Neural cell (in vitro differentiated cells): ENCODE data around the gene WDR59. TPM values are rescaled to one million over a fixed set of nuclear protein-coding genes. Genes with fewer than 3 reads are reported as not detected.
"Not testable (repeated sequence)": the region's sequence is repeated elsewhere in the genome, so short reads cannot be mapped to it uniquely, and the experiment has no call there.

Experiments
- H2AFZ ChIP-seq: fragments of 200-600, 300-800 bp; sonication (generic), shearing (Covaris generic); 2 replicates; pipeline ENCODE4 v1.6.0; 2014; ENCODE audit warnings: low read depth, mild to moderate bottlenecking, antibody characterized with exemption, low read length, moderate library complexity
- H3F3A ChIP-seq: fragments of 200-600 bp; shearing (Covaris generic); 2 replicates; pipeline ENCODE4 v1.6.1; 2016; ENCODE audit warnings: mild to moderate bottlenecking, moderate library complexity, mixed read lengths, antibody characterized with exemption, low read length; ENCODE audit not compliant: insufficient read depth, poor library complexity, severe bottlenecking
- H3K27ac ChIP-seq: fragments of 200-600, 300-800 bp; sonication (generic), shearing (Covaris generic); 2 replicates; pipeline ENCODE4 v1.5.1; 2014; ENCODE audit warnings: mild to moderate bottlenecking, low read length, moderate library complexity
- H3K27me3 ChIP-seq: fragments of 300-800, 200-600 bp; sonication (generic), shearing (Covaris generic); 2 replicates; pipeline ENCODE4 v1.6.0; 2014; ENCODE audit warnings: mild to moderate bottlenecking, low read depth, low read length, moderate library complexity; ENCODE audit not compliant: insufficient read depth
- H3K36me3 ChIP-seq: fragments of 300-800, 200-600 bp; sonication (generic), shearing (Covaris generic); 2 replicates; pipeline ENCODE4 v1.5.1; 2014; ENCODE audit warnings: mild to moderate bottlenecking, antibody characterized with exemption, low read length, moderate library complexity; ENCODE audit not compliant: insufficient read depth
- H3K4me2 ChIP-seq: fragments of 300-800, 200-600 bp; sonication (generic), shearing (Covaris generic); 2 replicates; pipeline ENCODE4 v1.6.0; 2014; ENCODE audit warnings: mild to moderate bottlenecking, low read length
- H3K4me3 ChIP-seq: fragments of 300-800, 200-600 bp; sonication (generic), shearing (Covaris generic); 2 replicates; pipeline ENCODE4 v1.5.1; 2014; ENCODE audit warnings: mild to moderate bottlenecking, low read length, moderate library complexity
- H3K79me2 ChIP-seq: fragments of 200-600 bp; shearing (Covaris generic); replicated peaks from 2 replicates; pipeline ENCODE4 v1.6.0; 2014; ENCODE audit warnings: mild to moderate bottlenecking, low read length, moderate library complexity; ENCODE audit not compliant: insufficient read depth
- H3K9ac ChIP-seq: fragments of 300-800, 200-600 bp; sonication (generic), shearing (Covaris generic); 2 replicates; pipeline ENCODE4 v1.6.1; 2016; ENCODE audit warnings: mild to moderate bottlenecking, low read length, mixed read lengths
- H3K9me2 ChIP-seq: fragments of 200-600 bp; shearing (Covaris generic); 2 replicates; pipeline ENCODE4 v1.6.1; 2016; ENCODE audit warnings: mild to moderate bottlenecking, low read length, mixed read lengths; ENCODE audit not compliant: insufficient read depth
- H3K9me3 ChIP-seq: fragments of 200-600, 300-800 bp; sonication (generic), shearing (Covaris generic); 2 replicates; pipeline ENCODE4 v1.6.1; 2016; ENCODE audit warnings: mild to moderate bottlenecking, mixed run types, low read length, moderate library complexity, mixed read lengths
- H4K20me1 ChIP-seq: fragments of 200-600 bp; shearing (Covaris generic); 2 replicates; pipeline ENCODE4 v1.6.1; 2016; ENCODE audit warnings: mild to moderate bottlenecking, mixed run types; ENCODE audit not compliant: insufficient read depth
- EP300 ChIP-seq: fragments of 450-650 bp; conservative IDR thresholded peaks from 2 replicates; pipeline ENCODE4 v1.6.1; 2014; ENCODE audit warnings: antibody characterized with exemption, mild to moderate bottlenecking, moderate library complexity; ENCODE audit not compliant: poor library complexity, severe bottlenecking
- EZH2 ChIP-seq: fragments of 200-600, 300-800 bp; shearing (Covaris generic), sonication (generic); IDR thresholded peaks from 2 replicates; pipeline ENCODE4 v1.6.1; 2014; ENCODE audit warnings: antibody characterized with exemption, low read length, borderline replicate concordance, mild to moderate bottlenecking; ENCODE audit not compliant: insufficient read depth, poor library complexity, severe bottlenecking
- MXI1 ChIP-seq: fragments of 450-650 bp; conservative IDR thresholded peaks from 2 replicates; pipeline ENCODE4 v1.6.1; 2014; ENCODE audit warnings: antibody characterized with exemption, mild to moderate bottlenecking; ENCODE audit not compliant: poor library complexity, severe bottlenecking
- POLR2AphosphoS5 ChIP-seq: IDR thresholded peaks from 2 replicates; pipeline ENCODE4 v1.6.1; 2012
- RAD21 ChIP-seq: fragments of 450-650 bp; conservative IDR thresholded peaks from 2 replicates; pipeline ENCODE4 v1.6.1; 2014; ENCODE audit warnings: antibody characterized with exemption, mild to moderate bottlenecking, moderate library complexity
- SMC3 ChIP-seq: fragments of 450-650 bp; conservative IDR thresholded peaks from 2 replicates; pipeline ENCODE4 v1.6.1; 2014; ENCODE audit warnings: antibody characterized with exemption, mild to moderate bottlenecking, moderate library complexity; ENCODE audit not compliant: poor library complexity
- TAF1 ChIP-seq: IDR thresholded peaks from 2 replicates; pipeline ENCODE4 v1.6.1; 2012; ENCODE audit warnings: low read depth
- polyA plus RNA-seq: library from polyadenylated mRNA; depleted of rRNA; stranded (reverse); fragments of >200 nt; gene quantifications from 2 replicates; pipeline ENCODE4 v1.2.3, GENCODE V29; 2014
- TF ChIP-seq, protein P1 (sequence below): fragments of 450-650 bp; IDR thresholded peaks from 2 replicates; pipeline ENCODE4 v1.5.1; 2014; ENCODE audit warnings: antibody characterized with exemption, mild to moderate bottlenecking, moderate library complexity; ENCODE audit not compliant: poor library complexity, severe bottlenecking
- TF ChIP-seq, protein P2 (sequence below): IDR thresholded peaks from 2 replicates; pipeline ENCODE4 v1.6.1; 2012; ENCODE audit warnings: borderline replicate concordance

WDR59 gene
- polyA plus RNA-seq, 1 donor from 2014 or later = 20.3 TPM

DNA sequence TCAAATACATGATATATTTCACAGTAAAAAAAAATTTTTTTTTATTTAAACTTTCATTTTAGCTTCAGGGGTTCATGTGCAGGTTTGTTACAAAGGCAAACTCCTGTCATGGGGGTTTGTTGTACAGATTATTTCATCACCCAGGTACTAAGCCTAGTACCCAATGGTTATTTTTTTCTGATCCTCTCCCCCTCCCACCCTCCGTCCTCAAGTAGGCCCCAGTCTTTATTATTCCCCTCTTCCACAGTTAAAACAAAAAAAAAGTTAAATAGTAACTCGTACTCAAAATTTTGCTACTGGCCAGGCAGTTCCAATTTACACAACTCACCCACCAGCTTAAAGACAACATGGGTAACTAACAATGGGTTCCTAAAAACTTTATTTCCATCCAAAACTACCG, 63.9 kb downstream of the WDR59 start:
- TF ChIP-seq, protein P1, sequence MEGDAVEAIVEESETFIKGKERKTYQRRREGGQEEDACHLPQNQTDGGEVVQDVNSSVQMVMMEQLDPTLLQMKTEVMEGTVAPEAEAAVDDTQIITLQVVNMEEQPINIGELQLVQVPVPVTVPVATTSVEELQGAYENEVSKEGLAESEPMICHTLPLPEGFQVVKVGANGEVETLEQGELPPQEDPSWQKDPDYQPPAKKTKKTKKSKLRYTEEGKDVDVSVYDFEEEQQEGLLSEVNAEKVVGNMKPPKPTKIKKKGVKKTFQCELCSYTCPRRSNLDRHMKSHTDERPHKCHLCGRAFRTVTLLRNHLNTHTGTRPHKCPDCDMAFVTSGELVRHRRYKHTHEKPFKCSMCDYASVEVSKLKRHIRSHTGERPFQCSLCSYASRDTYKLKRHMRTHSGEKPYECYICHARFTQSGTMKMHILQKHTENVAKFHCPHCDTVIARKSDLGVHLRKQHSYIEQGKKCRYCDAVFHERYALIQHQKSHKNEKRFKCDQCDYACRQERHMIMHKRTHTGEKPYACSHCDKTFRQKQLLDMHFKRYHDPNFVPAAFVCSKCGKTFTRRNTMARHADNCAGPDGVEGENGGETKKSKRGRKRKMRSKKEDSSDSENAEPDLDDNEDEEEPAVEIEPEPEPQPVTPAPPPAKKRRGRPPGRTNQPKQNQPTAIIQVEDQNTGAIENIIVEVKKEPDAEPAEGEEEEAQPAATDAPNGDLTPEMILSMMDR = no peak
- no peak for TF ChIP-seq TAF1
- no peak for TF ChIP-seq EZH2
- TF ChIP-seq MXI1 = no peak
- TF ChIP-seq, protein P2, sequence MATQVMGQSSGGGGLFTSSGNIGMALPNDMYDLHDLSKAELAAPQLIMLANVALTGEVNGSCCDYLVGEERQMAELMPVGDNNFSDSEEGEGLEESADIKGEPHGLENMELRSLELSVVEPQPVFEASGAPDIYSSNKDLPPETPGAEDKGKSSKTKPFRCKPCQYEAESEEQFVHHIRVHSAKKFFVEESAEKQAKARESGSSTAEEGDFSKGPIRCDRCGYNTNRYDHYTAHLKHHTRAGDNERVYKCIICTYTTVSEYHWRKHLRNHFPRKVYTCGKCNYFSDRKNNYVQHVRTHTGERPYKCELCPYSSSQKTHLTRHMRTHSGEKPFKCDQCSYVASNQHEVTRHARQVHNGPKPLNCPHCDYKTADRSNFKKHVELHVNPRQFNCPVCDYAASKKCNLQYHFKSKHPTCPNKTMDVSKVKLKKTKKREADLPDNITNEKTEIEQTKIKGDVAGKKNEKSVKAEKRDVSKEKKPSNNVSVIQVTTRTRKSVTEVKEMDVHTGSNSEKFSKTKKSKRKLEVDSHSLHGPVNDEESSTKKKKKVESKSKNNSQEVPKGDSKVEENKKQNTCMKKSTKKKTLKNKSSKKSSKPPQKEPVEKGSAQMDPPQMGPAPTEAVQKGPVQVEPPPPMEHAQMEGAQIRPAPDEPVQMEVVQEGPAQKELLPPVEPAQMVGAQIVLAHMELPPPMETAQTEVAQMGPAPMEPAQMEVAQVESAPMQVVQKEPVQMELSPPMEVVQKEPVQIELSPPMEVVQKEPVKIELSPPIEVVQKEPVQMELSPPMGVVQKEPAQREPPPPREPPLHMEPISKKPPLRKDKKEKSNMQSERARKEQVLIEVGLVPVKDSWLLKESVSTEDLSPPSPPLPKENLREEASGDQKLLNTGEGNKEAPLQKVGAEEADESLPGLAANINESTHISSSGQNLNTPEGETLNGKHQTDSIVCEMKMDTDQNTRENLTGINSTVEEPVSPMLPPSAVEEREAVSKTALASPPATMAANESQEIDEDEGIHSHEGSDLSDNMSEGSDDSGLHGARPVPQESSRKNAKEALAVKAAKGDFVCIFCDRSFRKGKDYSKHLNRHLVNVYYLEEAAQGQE = no peak
- TF ChIP-seq EP300 = no peak
- no peak for TF ChIP-seq SMC3
- TF ChIP-seq POLR2AphosphoS5 = no peak
- no peak for TF ChIP-seq RAD21
- H3K36me3 ChIP-seq = no peaks in the 10 kb centered on the region
- H3K4me3 ChIP-seq = no peak overlapping the region
- H3K27me3 ChIP-seq = no peaks in the 10 kb centered on the region
- H3K27ac ChIP-seq = no peak overlapping the region
- H3K4me2 ChIP-seq = no peak overlapping the region
- no peak overlapping the region for H3K9ac ChIP-seq
- no peaks in the 10 kb centered on the region for H3K79me2 ChIP-seq
- no peaks in the 10 kb centered on the region for H3K9me2 ChIP-seq
- no peaks in the 10 kb centered on the region for H4K20me1 ChIP-seq
- no peaks in the 10 kb centered on the region for H3F3A ChIP-seq
- H2AFZ ChIP-seq = no peak overlapping the region
- no peaks in the 10 kb centered on the region for H3K9me3 ChIP-seq

DNA sequence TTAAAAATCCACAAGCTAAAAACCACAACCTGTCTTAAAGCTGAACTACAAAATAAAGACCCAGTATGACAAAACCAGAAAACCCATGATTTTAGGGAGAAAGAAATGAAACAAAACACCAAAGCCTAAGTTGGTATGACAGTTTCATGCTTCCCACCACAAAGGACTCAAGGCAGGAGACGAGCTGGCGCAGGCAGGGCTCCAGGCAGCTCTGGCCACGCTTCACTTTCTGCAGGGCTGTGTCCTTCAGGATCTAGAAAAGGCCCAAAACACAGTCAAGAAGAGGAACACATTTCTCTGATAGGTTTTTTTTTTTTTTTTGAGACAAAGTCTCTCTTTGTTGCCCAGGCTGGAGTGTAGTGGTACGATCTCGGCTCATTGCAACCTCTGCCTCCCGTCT, 75.3 kb downstream of the WDR59 start:
- no peak overlapping the region for H3K4me2 ChIP-seq
- no peaks in the 10 kb centered on the region for H3K9me2 ChIP-seq
- no peaks in the 10 kb centered on the region for H3K9me3 ChIP-seq
- H3K27me3 ChIP-seq = no peaks in the 10 kb centered on the region
- no peak overlapping the region for H2AFZ ChIP-seq
- H3F3A ChIP-seq = no peaks in the 10 kb centered on the region
- no peak overlapping the region for H3K9ac ChIP-seq
- no peaks in the 10 kb centered on the region for H4K20me1 ChIP-seq
- TF ChIP-seq EZH2 = no peak
- TF ChIP-seq, protein P1 = no peak
- no peak for TF ChIP-seq EP300
- H3K27ac ChIP-seq = no peak overlapping the region
- no peak overlapping the region for H3K4me3 ChIP-seq
- H3K79me2 ChIP-seq = no peaks in the 10 kb centered on the region
- H3K36me3 ChIP-seq = peaks cover 6% of the 10 kb centered on the region

DNA sequence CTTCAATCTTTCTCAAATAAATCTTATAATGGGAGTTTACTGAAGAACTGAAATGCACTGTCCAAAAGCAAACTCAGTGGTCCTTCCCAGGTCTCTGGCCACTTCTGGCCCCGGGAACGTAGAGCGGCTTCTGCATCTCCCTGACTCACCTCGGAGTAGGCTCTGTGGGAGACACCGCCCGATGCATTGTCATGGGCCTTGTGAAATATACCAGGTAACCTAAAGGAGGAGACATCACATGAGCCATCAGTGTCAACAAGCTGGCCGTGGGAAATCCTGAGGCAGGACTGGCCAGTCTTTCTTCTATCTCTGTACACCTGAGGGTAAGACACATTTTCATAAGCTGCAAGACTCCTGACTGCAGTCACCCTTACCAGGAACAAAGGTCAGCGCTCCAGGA, 76.2 kb downstream of the WDR59 start:
- H3K4me3 ChIP-seq, H3K9me2 ChIP-seq, H4K20me1 ChIP-seq, H2AFZ ChIP-seq, H3K9ac ChIP-seq, H3K36me3 ChIP-seq, H3K27ac ChIP-seq, H3K9me3 ChIP-seq, H3K79me2 ChIP-seq, H3K27me3 ChIP-seq, H3K4me2 ChIP-seq, H3F3A ChIP-seq: not testable (repeated sequence)
